OCI-LY1 (cell line): Measurements from ENCODE around the gene SKAP1.
"Not testable (repeated sequence)": the region's sequence is repeated elsewhere in the genome, so short reads cannot be mapped to it uniquely, and the experiment has no call there.

ENCODE experiments used
- H2AFZ ChIP-seq: fragments of 200-600 bp; sonication (generic), shearing (Covaris generic); 2 replicates; pipeline ENCODE4 v1.6.0; 2014; ENCODE audit warnings: antibody characterized with exemption, mild to moderate bottlenecking, low read length
- H3F3A ChIP-seq: fragments of 200-600 bp; sonication (generic), shearing (Covaris generic); 2 replicates; pipeline ENCODE4 v1.6.0; 2014; ENCODE audit warnings: mild to moderate bottlenecking, antibody characterized with exemption, low read length, moderate library complexity; ENCODE audit not compliant: insufficient read depth
- H3K27ac ChIP-seq: fragments of 200-600 bp; sonication (generic); 2 replicates; pipeline ENCODE4 v1.5.1; 2014; ENCODE audit warnings: low read length, mixed run types, mild to moderate bottlenecking, low read depth; ENCODE audit not compliant: poor library complexity, severe bottlenecking
- H3K27me3 ChIP-seq: fragments of 200-600 bp; sonication (generic); 2 replicates; pipeline ENCODE4 v1.6.0; 2014; ENCODE audit warnings: antibody characterized with exemption, mild to moderate bottlenecking, low read length, moderate library complexity; ENCODE audit not compliant: insufficient read depth
- H3K36me3 ChIP-seq: fragments of 200-600 bp; sonication (generic); 2 replicates; pipeline ENCODE4 v1.6.1; 2014; ENCODE audit warnings: mild to moderate bottlenecking, antibody characterized with exemption, low read length, moderate library complexity, mixed read lengths; ENCODE audit not compliant: insufficient read depth
- H3K4me1 ChIP-seq: fragments of 200-600 bp; sonication (generic); 2 replicates; pipeline ENCODE4 v1.5.1; 2014; ENCODE audit warnings: mild to moderate bottlenecking, low read length, moderate library complexity; ENCODE audit not compliant: insufficient read depth, severe bottlenecking
- H3K4me2 ChIP-seq: fragments of 200-600 bp; sonication (generic), shearing (Covaris generic); 2 replicates; pipeline ENCODE4 v1.6.1; 2014; ENCODE audit warnings: low read length
- H3K4me3 ChIP-seq: fragments of 200-600 bp; sonication (generic); 2 replicates; pipeline ENCODE4 v1.5.1; 2014; ENCODE audit warnings: low read length, low read depth, mild to moderate bottlenecking, mixed read lengths; ENCODE audit not compliant: poor library complexity, severe bottlenecking
- H3K79me2 ChIP-seq: fragments of 200-600 bp; shearing (Covaris generic); 2 replicates; pipeline ENCODE4 v1.6.1; 2016; ENCODE audit warnings: mixed run types, low read length, mixed read lengths; ENCODE audit not compliant: insufficient read depth
- H3K9ac ChIP-seq: fragments of 200-600 bp; sonication (generic), shearing (Covaris generic); 2 replicates; pipeline ENCODE4 v1.6.1; 2014; ENCODE audit warnings: mild to moderate bottlenecking, low read length, mixed read lengths
- H3K9me2 ChIP-seq: fragments of 200-600 bp; sonication (generic), shearing (Covaris generic); 2 replicates; pipeline ENCODE4 v1.6.1; 2014; ENCODE audit warnings: low read depth, mild to moderate bottlenecking, low read length, mixed read lengths
- H3K9me3 ChIP-seq: fragments of 200-600 bp; shearing (Covaris generic); 2 replicates; pipeline ENCODE4 v1.6.1; 2014; ENCODE audit warnings: low read length, mixed read lengths
- H4K20me1 ChIP-seq: fragments of 200-600 bp; sonication (generic), shearing (Covaris generic); 2 replicates; pipeline ENCODE4 v1.6.0; 2016; ENCODE audit warnings: mild to moderate bottlenecking, low read length; ENCODE audit not compliant: insufficient read depth
- EZH2 ChIP-seq: fragments of 200-600 bp; sonication (generic), shearing (Covaris generic); IDR thresholded peaks from 2 replicates; pipeline ENCODE4 v1.8.0; 2017; ENCODE audit warnings: borderline replicate concordance, mixed run types, mild to moderate bottlenecking, antibody characterized with exemption, low read length, moderate library complexity, mixed read lengths
- TF ChIP-seq, protein P1 (sequence below): fragments of 200-600 bp; sonication (generic), shearing (Covaris generic); IDR thresholded peaks from 2 replicates; pipeline ENCODE4 v1.5.1; 2017; ENCODE audit warnings: mild to moderate bottlenecking, antibody characterized with exemption, low read length, moderate library complexity, mixed read lengths

SKAP1 gene

DNA sequence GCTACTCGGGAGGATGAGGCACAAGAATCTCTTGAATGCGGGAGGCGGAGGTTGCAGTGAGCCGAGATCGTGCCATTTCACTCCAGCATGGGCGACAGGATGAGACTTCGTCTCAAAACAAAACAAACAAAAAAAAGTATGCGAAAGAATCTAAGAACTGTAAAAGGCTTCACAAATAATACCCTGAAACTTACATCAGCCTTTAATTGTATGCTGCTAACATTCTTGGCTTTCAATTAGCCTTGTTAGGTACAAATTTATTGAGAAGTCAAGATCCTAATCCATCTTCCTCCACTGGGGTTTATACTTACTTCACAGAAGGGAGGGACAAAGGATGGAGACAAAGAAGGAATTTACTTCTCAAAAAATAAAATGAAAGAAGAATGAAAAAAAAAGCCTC lies 239.1 kb downstream of the SKAP1 start:
- no peak overlapping the region for H3K4me3 ChIP-seq
- H3F3A ChIP-seq: no peaks in the 10 kb centered on the region
- H3K27me3 ChIP-seq: no peaks in the 10 kb centered on the region
- TF ChIP-seq EZH2: no peak
- TF ChIP-seq, protein P1, sequence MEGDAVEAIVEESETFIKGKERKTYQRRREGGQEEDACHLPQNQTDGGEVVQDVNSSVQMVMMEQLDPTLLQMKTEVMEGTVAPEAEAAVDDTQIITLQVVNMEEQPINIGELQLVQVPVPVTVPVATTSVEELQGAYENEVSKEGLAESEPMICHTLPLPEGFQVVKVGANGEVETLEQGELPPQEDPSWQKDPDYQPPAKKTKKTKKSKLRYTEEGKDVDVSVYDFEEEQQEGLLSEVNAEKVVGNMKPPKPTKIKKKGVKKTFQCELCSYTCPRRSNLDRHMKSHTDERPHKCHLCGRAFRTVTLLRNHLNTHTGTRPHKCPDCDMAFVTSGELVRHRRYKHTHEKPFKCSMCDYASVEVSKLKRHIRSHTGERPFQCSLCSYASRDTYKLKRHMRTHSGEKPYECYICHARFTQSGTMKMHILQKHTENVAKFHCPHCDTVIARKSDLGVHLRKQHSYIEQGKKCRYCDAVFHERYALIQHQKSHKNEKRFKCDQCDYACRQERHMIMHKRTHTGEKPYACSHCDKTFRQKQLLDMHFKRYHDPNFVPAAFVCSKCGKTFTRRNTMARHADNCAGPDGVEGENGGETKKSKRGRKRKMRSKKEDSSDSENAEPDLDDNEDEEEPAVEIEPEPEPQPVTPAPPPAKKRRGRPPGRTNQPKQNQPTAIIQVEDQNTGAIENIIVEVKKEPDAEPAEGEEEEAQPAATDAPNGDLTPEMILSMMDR: no peak
- no peak overlapping the region for H3K27ac ChIP-seq
- no peaks in the 10 kb centered on the region for H3K79me2 ChIP-seq
- no peaks in the 10 kb centered on the region for H3K36me3 ChIP-seq
- H3K4me2 ChIP-seq: no peak overlapping the region
- no peaks in the 10 kb centered on the region for H3K4me1 ChIP-seq
- no peaks in the 10 kb centered on the region for H3K9me3 ChIP-seq
- no peaks in the 10 kb centered on the region for H4K20me1 ChIP-seq
- H3K9ac ChIP-seq: no peak overlapping the region
- no peak overlapping the region for H2AFZ ChIP-seq
- H3K9me2 ChIP-seq: no peaks in the 10 kb centered on the region

DNA sequence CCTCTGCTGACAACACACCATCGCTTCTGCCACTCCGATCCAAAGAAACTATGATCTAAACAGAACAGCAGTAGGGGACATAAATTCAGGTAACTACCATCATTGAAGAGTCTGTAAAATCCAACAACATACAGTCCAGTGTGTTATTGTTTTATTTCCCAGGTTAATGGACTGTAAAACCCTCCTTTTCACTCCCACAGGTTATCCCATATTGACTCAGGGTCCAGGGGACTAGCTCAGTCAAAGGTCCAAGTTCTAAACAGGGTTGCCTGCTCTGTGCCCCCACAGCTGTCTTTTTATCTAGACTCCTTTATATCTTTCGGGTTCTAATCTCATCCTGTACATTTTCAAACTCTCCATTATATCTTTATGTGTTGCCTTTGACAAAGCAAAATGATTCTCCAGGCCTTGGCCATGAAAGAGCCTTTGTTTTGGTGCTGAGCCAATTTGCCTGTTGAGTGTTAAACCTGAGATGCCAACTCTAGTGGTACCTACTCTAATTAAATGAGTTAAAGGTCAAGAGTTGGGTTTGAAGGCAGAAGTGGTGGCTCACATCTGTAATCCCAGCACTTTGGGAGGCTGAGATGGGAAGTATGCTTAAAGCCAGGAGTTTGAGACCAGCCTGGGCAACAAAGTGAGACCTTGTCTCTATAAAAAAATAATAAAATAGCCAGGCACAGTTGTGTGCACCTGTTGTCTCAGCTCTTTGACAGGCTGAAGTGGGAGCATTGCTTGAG lies 242.0 kb downstream of the SKAP1 start:
- Histone ChIP-seq H3K79me2 (no peaks in the 10 kb centered on the region), H2AFZ (no peak overlapping the region), H3K27me3 (no peaks in the 10 kb centered on the region), H3K36me3 (no peaks in the 10 kb centered on the region), H3K9me3 (no peaks in the 10 kb centered on the region), H3K27ac (no peak overlapping the region), H3K9me2 (no peaks in the 10 kb centered on the region), H3K4me3 (no peak overlapping the region), H3F3A (no peaks in the 10 kb centered on the region), H4K20me1 (no peaks in the 10 kb centered on the region), H3K9ac (no peak overlapping the region), H3K4me1 (no peaks in the 10 kb centered on the region), H3K4me2 (no peak overlapping the region)
- TF ChIP-seq, protein P1: no peak
- no peak for TF ChIP-seq EZH2

DNA sequence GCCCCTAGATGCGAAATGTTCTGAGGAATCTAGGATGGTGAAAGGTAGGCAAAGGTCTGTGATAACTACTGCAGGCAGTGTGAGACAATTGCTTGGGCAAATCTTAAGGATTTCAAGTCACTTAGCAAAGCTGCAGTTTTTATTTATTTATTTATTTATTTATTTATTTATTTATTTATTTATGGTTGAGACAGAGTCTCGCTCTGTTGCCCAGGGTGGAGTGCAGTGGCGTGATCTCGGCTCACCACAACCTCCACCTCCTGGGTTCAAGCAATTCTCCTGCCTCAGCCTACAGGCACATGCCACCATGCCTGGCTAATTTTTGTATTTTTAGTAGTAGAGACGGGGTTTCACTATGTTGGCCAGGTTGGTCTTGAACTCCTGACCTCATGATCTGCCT lies 243.7 kb downstream of the SKAP1 start:
- not testable (repeated sequence) for H3K9me3 ChIP-seq, H4K20me1 ChIP-seq, H3K4me3 ChIP-seq, H2AFZ ChIP-seq, H3K27ac ChIP-seq, H3K79me2 ChIP-seq, H3K4me1 ChIP-seq, H3K36me3 ChIP-seq, H3K9me2 ChIP-seq, H3K9ac ChIP-seq, H3K27me3 ChIP-seq, H3F3A ChIP-seq, H3K4me2 ChIP-seq

DNA sequence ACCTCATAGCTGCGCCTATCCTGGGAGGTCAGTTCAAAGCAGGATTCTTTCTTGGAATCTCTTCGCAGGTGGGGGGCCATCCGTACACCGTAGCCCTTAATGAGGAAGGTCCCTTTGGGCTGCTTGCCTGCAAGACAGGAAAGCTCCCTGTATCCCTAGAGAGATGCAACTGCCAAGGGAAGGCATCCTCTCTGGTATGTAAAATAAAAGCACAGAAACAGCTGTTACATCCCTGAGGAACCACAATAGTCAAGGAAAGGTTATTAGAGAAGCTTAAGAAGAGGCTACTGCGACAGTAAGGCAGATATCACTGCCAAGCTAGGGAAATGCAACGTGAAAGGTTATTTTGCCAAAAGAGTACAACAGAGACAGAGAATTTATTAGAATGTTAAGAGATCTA lies 245.3 kb downstream of the SKAP1 start:
- Histone ChIP-seq H4K20me1 (no peaks in the 10 kb centered on the region), H3K4me1 (no peaks in the 10 kb centered on the region), H3K4me3 (no peak overlapping the region), H3K9ac (no peak overlapping the region), H2AFZ (no peak overlapping the region), H3F3A (no peaks in the 10 kb centered on the region), H3K79me2 (no peaks in the 10 kb centered on the region), H3K4me2 (no peak overlapping the region), H3K9me2 (no peaks in the 10 kb centered on the region), H3K27me3 (no peaks in the 10 kb centered on the region), H3K27ac (no peak overlapping the region), H3K36me3 (no peaks in the 10 kb centered on the region), H3K9me3 (no peaks in the 10 kb centered on the region)
- TF ChIP-seq EZH2: no peak
- TF ChIP-seq, protein P1: no peak
